Parathyroid adenoma (tissue), 2 donors: ENCODE data around the gene FYN.
A peak's percentile ranks its signal among the peaks of the same experiment; 100 is the strongest.

Experiments
- H2AFZ ChIP-seq: fragments of 300-600 bp; sonication (generic); one replicate; pipeline ENCODE4 v1.7.0; 2017; ENCODE audit warnings: antibody characterized with exemption, mild to moderate bottlenecking
- H3K27ac ChIP-seq: fragments of 300-600 bp; sonication (generic); one replicate; pipeline ENCODE4 v1.7.0; 2017
- H3K27me3 ChIP-seq: fragments of 300-600 bp; sonication (generic); one replicate; pipeline ENCODE4 v1.7.0; 2017; ENCODE audit warnings: low read length; ENCODE audit not compliant: control insufficient read depth, insufficient read depth
- H3K36me3 ChIP-seq: fragments of 300-600 bp; sonication (generic); one replicate; pipeline ENCODE4 v1.7.0; 2017; ENCODE audit warnings: low read length; ENCODE audit not compliant: control insufficient read depth, insufficient read depth
- H3K4me1 ChIP-seq: fragments of 300-600 bp; sonication (generic); one replicate; pipeline ENCODE4 v1.7.0; 2017; ENCODE audit warnings: control low read depth
- H3K4me2 ChIP-seq: fragments of 300-600 bp; sonication (generic); one replicate; pipeline ENCODE4 v1.7.0; 2017; ENCODE audit warnings: low read length
- H3K4me3 ChIP-seq: fragments of 300-600 bp; sonication (generic); one replicate; pipeline ENCODE4 v1.7.0; 2017; ENCODE audit warnings: low read depth, low read length
- H3K79me2 ChIP-seq: fragments of 300-600 bp; sonication (generic); one replicate; pipeline ENCODE4 v1.7.0; 2017; ENCODE audit warnings: control low read depth
- H3K9ac ChIP-seq: fragments of 300-600 bp; sonication (generic); one replicate; pipeline ENCODE4 v1.7.0; 2017; ENCODE audit warnings: mild to moderate bottlenecking
- H3K9me3 ChIP-seq: fragments of 300-600 bp; sonication (generic); one replicate; pipeline ENCODE4 v1.7.0; 2017; ENCODE audit warnings: low read length; ENCODE audit not compliant: control insufficient read depth
- TF ChIP-seq, protein P1 (sequence below): fragments of 300-600 bp; sonication (generic); IDR thresholded peaks from one replicate; pipeline ENCODE4 v1.7.0; 2017; ENCODE audit warnings: antibody characterized with exemption, mild to moderate bottlenecking
- donor health status: primary hyperparathyroidism.

FYN gene

DNA sequence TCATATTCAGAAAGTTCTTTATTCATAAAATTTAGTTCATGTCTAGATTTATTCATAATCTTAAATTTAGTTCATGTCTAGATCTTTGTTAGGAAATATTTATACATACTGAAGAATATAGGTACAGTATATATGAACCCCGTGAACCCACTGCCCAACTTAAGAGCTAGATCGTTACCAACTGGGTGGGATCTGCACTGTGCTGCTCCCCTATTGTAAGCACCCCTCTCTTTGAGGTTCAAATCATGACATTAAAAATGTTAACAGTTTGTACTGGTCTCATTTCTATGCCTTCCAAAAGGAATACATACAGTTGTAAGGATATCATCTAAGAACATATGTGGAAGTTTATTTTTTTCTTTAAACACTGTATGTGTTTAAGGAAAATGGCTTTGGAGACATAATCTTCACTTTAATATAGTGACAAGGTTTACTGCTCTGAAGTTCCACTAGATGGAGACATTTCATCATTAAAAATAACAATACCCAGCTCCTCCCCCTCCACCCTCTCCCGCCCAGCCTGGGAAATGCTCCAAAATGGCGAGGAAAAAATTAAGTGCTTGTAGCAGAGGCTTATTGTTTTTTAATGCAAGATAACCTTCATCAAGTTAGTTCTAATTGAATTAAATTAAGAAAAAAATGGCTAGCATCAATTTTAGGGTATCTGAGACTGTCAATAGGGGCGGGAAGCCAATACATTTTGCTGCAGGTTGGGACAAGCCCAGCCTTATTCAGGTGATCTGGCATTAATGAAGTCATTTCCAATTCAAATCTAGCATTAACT, 163.4 kb downstream of the FYN start:
- no peaks in the 10 kb centered on the region for H3K9me3 ChIP-seq
- peak overlapping the region; percentile 19 for H3K4me3 ChIP-seq
- peaks cover 15% of the 10 kb centered on the region for H3K4me1 ChIP-seq
- no peak overlapping the region for H3K27ac ChIP-seq
- H3K4me2 ChIP-seq, result peak overlapping the region; percentile 41
- no peaks in the 10 kb centered on the region for H3K27me3 ChIP-seq
- peak overlapping the region; percentile 56 for H2AFZ ChIP-seq
- no peaks in the 10 kb centered on the region for H3K36me3 ChIP-seq
- H3K9ac ChIP-seq, result no peak overlapping the region
- TF ChIP-seq, protein P1, sequence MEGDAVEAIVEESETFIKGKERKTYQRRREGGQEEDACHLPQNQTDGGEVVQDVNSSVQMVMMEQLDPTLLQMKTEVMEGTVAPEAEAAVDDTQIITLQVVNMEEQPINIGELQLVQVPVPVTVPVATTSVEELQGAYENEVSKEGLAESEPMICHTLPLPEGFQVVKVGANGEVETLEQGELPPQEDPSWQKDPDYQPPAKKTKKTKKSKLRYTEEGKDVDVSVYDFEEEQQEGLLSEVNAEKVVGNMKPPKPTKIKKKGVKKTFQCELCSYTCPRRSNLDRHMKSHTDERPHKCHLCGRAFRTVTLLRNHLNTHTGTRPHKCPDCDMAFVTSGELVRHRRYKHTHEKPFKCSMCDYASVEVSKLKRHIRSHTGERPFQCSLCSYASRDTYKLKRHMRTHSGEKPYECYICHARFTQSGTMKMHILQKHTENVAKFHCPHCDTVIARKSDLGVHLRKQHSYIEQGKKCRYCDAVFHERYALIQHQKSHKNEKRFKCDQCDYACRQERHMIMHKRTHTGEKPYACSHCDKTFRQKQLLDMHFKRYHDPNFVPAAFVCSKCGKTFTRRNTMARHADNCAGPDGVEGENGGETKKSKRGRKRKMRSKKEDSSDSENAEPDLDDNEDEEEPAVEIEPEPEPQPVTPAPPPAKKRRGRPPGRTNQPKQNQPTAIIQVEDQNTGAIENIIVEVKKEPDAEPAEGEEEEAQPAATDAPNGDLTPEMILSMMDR, result peak; percentile 78
- H3K79me2 ChIP-seq, result no peaks in the 10 kb centered on the region

GRCh38 chr6:111709201-111709600, 164.1 kb downstream of the FYN start:
- Histone ChIP-seq H3K4me1 (peaks cover 15% of the 10 kb centered on the region), H3K36me3 (no peaks in the 10 kb centered on the region), H3K4me3 (no peak overlapping the region), H3K27ac (no peak overlapping the region), H3K9ac (no peak overlapping the region), H3K4me2 (no peak overlapping the region), H3K9me3 (no peaks in the 10 kb centered on the region), H3K27me3 (no peaks in the 10 kb centered on the region), H2AFZ (no peak overlapping the region), H3K79me2 (no peaks in the 10 kb centered on the region)
- TF ChIP-seq, protein P1, result no peak

- H3K79me2 ChIP-seq, result no peaks in the 10 kb centered on the region
- H2AFZ ChIP-seq, result no peak overlapping the region
- TF ChIP-seq, protein P1, result no peak
- H3K4me3 ChIP-seq, result no peak overlapping the region
- H3K27me3 ChIP-seq, result no peaks in the 10 kb centered on the region
- H3K4me1 ChIP-seq, result peaks cover 14% of the 10 kb centered on the region
- H3K27ac ChIP-seq, result no peak overlapping the region
- H3K36me3 ChIP-seq, result no peaks in the 10 kb centered on the region
- H3K4me2 ChIP-seq, result no peak overlapping the region
- H3K9me3 ChIP-seq, result no peaks in the 10 kb centered on the region
- H3K9ac ChIP-seq, result no peak overlapping the region
Measured at GRCh38 chr6:111707773-111708172, 165.5 kb downstream of the FYN start.

- no peak overlapping the region for H2AFZ ChIP-seq
- H3K4me1 ChIP-seq, result peaks cover 8% of the 10 kb centered on the region
- no peaks in the 10 kb centered on the region for H3K27me3 ChIP-seq
- no peaks in the 10 kb centered on the region for H3K9me3 ChIP-seq
- TF ChIP-seq, protein P1, result no peak
- no peak overlapping the region for H3K27ac ChIP-seq
- no peaks in the 10 kb centered on the region for H3K36me3 ChIP-seq
- H3K79me2 ChIP-seq, result no peaks in the 10 kb centered on the region
- H3K4me3 ChIP-seq, result no peak overlapping the region
- H3K9ac ChIP-seq, result no peak overlapping the region
- no peak overlapping the region for H3K4me2 ChIP-seq
Measured at GRCh38 chr6:111706841-111707391, 166.3 kb downstream of the FYN start.

- no peak overlapping the region for H3K9ac ChIP-seq
- H3K79me2 ChIP-seq, result no peaks in the 10 kb centered on the region
- no peak overlapping the region for H3K27ac ChIP-seq
- no peaks in the 10 kb centered on the region for H3K36me3 ChIP-seq
- H3K27me3 ChIP-seq, result no peaks in the 10 kb centered on the region
- H3K4me2 ChIP-seq, result no peak overlapping the region
- no peaks in the 10 kb centered on the region for H3K4me1 ChIP-seq
- TF ChIP-seq, protein P1, result no peak
- no peaks in the 10 kb centered on the region for H3K9me3 ChIP-seq
- no peak overlapping the region for H3K4me3 ChIP-seq
- H2AFZ ChIP-seq, result no peak overlapping the region
Measured at GRCh38 chr6:111703723-111704122, 169.5 kb downstream of the FYN start.
